HG03045 (cell line): ENCODE measurements around the gene SPRED2.

ENCODE experiments used
- ATAC-seq: cut with Tn5 transposase; IDR thresholded peaks from one replicate; pipeline ENCODE4 v1.9.1; 2021; ENCODE audit warnings: mild to moderate bottlenecking, moderate library complexity; ENCODE audit not compliant: unreplicated experiment

The SPRED2 gene

DNA sequence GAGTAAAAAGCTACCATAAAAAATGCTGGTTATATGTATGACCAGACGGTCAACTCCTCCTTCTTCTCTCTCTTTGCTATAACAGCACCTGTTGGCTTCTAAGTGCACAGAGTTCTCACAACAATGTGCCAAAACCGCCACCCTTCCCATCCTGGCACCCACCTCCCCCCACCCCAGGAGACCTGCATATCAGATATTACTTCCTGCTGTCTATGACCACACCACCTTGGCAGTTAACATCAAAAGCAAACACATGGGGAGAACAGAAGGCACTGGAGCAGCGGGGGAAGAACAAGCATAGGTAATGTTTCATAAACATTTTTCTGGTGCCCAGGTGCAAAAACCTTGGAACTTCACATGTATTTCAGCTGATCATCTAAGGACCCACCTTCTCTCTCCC is 15.5 kb downstream of the SPRED2 start:
- no peak for ATAC-seq

DNA sequence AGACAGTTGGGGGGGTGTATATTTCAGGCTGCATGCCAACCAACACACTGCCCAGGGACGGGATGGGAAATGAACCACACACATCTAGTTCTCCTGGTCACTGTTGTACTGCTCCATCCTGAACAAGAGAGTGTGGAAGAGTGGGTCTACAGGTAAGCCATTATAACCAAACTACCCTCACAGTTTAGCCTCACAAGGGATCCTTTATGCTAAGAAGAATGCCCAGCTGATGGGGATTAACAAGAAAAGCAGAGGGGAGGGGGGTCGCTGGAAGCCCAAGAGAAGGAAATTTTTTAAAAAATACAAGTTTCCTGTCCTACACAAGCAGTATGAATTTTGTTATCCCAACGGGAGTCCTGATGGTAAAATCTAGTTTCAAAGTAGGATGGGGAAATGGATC is 16.1 kb downstream of the SPRED2 start:
- ATAC-seq = no peak

DNA sequence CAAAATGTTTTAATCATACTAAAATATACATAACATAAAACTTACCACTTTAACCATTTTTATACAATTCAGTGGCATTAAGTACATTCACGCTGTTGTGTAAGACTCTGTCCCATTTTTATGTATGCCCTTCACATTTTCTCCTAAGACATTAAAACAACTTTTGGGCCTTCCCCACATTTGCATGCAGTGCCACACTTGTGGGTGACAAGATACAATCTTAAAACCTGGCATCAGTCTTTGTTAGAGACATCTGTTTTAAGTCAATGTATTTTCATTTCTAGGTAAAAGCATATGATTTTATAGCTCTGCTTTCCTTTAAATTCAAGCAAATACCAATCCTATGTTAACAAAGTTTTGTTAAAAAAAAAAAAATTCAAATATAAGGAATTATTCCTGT is 17.3 kb downstream of the SPRED2 start:
- no peak for ATAC-seq

DNA sequence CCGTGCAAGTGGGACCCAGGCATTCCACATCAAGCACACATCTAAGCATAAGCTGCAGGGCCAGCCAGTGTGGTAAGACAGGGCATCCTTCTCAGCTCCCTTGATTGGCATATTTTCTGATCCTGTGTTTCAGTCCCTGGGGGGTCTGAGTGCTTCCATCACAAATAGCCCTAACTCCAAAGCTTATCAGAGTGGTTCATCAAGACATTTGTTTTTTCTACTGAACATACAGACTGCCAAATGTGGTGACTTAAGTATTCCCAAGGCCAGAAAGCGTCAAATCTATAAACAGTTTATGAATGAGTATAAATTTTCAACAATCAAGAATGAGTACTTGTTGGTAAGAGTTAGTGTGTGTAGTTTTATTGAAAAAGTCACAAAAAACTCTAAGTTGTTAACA is 18.8 kb downstream of the SPRED2 start:
- ATAC-seq = no peak

DNA sequence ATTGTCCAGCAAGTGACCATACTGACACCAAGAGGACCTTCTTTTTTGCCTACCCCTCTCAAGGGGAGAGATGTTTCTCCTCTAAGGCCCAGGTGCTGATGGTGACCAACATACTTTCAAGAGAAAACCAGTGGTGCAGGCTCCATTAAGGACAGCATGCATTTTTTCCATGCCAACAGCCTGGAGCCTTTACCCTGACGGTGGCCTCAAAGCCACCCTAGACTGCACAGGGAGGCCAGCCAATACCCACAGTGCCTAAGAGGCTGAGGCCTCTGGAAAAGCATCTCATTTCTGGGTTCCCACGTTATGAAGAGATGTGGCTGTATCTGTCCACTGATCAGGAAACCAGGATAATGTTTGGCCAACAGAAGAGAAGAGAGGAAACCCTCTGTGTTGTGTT is 19.3 kb downstream of the SPRED2 start:
- no peak for ATAC-seq

DNA sequence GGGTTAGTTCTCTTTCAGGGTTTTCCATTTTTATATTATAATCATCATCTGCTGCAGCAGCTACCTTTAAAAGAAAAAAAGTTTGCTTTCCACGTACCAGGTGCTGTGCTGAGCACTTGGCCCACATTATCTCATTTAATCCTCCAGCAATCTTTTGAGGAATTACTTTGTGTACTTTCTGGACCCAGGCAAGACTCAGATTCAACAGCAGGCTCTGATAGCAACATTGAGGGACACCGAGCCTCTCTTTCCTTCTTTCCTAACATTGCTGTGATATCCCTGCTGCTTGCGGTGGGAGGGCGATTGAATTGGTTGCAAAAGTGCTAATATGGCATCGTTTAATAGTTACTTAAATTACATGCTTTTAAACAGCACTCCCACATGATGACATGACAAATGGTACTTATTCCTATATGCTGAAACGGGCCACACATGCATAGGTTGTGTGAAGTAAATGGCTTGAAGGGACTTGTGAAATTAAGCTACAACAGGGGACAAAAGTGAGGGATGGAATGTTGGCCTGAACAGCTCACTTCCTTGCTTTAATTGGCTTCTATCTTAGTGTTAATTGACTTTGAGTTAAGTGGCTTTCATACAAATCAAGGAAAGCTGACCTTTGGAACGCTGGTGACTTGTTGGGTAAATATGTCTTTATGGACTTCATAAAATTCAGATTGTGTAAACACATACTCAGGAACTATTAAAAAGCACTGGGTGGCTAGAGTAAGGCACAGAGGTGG is 21.2 kb downstream of the SPRED2 start:
- no peak for ATAC-seq

DNA sequence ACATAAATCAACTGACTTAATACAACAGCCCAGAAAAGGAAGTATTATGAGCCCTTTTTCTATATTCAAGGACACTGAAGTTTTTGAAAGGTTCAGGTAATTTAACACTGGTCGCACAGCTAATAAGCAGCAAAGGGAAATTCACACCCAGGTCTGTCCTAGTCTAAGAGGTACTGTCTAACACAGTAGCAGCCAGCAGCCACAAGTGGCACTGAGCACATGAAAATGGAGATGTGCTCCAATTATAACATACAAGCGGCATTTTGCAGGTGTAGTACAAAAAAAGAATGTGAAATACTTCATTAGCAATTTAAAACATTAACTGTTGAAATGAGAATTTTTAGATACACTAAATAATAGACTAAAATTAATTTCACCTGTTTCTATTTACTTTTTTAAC is 23.4 kb downstream of the SPRED2 start:
- ATAC-seq = no peak

DNA sequence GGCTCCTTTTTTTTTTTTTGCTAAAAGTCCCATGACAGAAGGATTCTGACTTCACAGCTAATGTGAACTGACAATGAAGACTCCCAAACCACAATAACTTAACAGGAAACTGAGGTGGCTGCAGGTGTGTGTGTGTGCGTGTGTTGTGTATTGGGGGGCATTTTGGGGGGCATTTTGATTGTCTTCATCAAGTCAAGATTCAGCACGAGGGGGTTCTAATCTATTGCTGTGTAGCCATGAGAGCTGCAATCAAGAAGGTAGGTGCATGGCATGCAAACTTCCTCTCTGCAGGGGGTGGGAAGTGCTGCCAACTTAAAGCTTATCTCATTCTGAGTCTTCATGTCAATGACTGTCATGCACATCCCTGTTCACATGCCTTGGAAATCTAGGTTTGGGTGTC is 25.2 kb downstream of the SPRED2 start:
- ATAC-seq = no peak

DNA sequence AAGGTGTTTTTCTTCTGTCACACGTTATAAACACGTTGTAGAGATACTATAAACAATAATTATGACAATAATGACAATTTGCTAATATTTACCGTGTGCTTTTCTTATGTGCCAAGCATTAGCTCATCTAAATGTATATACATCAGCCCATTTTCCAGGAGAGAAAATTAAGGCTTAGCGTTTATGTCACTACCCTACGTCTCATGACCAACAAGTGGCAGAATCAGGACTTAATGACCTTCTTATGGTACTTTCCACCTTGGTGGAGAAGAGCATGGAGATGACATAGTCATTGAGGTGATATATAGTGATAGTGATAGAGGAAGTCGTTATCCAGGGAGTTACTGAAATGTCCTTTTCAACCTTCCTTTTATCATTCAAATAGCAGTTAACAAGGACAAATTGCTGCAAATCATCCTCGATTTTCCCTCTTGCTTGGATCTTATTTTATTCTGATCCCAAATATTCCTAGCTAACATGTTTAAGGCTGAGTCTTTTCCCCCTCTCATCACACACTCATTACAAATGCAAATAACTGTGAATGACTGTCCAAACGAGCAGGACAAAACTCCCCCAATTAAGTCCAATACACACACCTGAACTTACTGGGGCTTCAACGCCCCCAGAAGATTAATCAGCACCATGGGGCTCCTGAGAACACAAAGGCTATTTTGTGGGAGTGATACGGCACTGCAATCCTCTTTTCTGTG is 27.3 kb downstream of the SPRED2 start:
- no peak for ATAC-seq

DNA sequence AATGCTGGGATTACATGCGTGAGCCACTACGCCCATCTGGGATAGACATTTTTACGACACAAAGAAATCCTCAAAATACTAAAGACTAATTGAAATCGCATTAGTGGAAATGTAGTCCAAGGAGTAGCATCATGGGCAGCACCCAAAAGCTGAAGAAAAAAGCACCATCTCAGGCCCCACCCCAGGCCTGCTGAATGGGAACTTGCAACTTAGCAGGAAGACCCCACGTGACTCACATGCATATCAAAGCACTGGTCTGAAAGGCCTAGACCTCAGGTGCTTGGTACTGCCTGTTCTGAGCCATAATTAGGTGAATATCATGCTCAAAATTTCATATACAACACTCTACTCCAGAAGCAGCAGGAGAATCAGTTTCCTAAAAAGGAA is 28.9 kb downstream of the SPRED2 start:
- no peak for ATAC-seq

DNA sequence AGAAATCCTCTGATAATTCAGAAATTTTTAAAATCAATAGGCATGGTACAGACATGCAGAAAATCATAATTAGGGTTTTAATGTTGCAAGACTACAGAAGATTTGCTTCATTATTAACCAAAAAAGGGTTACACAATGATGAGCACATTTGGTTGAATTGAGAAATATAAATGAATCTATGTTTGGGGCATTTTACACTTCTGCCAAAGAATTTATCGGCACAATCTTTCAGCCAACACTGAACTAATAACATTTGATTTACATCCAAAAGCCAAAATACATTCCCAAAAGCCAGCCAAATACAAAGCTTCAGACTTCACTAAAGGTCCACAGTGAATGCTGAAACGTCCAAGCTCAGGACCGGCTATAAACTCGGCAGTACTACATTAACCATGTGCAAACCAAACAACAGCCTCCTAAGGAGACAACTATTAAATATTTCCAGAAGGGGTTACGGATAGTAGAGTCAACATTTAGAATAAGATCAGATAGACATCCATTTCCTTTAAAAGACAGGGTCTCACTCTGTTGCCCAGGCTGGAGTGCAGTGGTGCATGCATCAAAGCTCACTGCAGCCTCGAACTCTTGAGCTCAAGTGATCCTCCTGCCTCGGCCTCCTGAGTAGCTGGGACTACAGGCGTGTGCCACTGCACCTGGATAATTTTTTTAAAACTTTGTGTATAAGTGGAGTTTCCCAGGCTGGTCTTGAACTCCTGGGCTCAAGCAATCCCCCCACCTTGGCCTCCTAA is 29.4 kb downstream of the SPRED2 start:
- no peak for ATAC-seq

DNA sequence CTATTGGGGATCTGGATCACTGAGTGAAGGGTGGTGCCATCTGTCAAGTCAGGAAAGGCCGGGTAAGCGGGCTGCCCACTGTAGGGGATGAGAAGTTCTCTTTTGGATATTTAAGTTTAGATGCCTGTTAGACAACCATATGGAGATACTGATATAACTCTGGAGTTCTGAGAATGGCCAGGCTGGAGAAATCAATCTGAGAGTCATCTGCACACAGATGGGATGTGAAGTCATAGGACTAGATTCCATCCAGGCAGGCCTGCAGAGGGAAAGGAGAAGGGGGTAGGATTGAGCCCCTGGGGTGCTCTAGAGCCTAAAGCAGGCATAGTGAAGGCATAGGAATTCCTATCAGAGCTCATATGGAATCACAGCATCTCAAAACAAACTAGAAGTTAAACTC is 30.1 kb downstream of the SPRED2 start:
- ATAC-seq = no peak

DNA sequence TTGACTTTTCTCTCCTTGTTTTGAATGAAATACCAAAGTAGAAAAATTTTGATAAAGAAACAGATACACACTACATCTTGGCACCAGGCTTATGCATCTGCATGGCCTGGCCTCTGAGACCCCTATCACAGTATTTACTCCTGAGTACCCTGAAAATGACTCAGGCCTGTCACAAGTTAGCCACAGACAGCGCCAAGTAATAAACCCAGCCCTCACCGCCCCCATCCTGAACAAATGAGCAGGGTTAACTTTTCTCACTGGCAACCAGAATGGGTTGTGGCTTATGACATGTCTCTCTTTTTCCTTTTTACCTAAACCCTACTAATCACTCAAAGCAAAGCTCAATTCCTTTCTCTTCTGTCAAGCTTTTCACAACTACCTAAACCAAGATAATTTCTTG is 35.3 kb downstream of the SPRED2 start:
- ATAC-seq = peak; percentile 52

DNA sequence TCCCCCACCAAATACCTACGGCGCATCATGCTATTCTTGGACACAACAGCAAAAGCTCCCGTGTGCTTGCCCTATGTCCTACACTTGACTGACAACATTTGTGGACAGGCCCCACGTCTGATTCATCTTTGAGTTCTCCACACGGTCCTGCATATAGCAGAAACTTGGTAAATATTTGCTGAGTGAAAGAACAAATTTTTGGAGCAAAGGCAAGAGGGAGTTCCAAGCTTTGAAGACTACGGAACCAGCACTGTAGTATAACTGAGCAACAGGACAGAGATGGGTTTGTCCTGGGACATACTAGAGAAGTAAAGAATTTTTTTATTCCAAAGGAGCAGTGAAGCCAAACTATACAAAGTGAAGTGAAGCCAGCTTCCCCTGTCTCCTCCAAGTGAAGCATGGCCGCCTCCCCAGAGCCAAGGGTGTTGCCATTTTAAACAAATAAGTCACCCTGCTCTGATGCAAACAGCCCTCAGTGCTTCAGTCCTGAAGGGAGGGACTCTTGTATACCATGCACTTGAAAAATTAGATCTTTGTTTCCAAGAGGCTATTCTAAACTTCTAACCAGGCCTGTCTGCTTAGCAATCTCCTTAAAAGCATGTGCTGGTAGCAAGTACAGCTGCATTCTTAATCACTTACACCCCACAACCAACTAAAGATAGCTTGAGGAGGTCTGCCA is 35.9 kb downstream of the SPRED2 start:
- no peak for ATAC-seq

DNA sequence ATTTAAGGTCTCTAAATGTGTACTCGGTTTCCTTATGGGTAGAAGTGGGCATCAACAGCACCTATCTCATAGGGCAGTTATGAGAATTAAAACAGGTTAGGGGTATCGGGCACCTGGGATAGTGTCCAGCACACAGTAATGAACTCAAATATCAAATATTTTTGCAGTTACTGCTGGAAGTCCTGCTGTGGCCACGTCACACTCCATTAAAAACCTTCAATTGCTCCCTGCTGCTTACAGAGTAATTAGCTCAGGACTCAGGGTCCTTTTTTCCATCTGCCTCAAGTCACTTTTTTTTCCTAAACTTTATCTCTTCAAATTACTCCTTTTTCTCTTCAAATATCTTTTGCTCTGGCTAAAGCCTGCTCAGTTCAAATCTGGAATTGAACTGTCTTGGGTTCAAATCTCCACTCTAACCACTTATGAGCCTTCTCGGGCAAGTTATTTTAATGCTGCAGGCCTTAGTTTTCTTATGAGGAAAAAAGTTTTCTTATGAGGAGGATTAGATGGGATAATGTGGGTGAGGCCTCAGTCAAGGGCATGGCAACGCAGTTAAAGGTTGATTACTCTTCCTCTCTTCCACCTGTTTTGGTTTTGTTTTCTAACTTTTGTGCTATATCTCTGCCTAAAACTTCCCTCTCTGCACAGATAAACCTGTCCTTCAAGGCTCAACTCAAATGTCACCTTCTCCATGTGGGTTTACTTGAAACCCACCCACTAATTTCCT is 36.6 kb downstream of the SPRED2 start:
- ATAC-seq = no peak

DNA sequence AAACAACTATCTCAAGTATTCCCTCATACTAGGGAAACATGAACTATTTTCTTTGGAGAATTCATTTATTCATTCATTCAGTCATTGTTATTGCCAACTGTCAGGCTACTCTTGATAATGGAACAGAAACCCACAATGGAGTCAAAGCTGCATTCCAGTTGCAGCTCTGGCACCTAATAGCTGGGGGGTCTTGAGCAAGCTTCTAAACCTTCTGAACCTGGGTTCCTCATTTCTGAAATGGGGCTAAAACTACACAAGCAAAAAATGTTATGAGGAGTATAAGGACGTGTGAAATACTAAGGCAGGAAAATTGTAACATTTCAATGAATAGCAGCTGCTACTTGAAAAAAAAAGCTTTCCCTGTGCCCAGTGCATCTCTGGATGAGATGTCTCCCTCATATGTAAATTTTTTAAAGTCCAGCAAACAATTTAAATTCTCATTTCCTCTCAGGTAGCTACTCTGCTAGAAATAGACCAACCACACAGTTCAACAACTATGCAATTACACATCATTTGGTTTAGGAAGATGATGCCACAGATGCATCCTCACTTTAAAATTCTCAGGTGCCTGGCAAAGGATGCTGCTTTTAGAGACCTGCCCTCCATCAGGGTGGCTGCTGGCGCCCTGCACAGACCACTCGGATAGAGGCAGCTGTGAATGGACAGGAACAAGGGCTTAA is 38.5 kb downstream of the SPRED2 start:
- ATAC-seq = no peak

DNA sequence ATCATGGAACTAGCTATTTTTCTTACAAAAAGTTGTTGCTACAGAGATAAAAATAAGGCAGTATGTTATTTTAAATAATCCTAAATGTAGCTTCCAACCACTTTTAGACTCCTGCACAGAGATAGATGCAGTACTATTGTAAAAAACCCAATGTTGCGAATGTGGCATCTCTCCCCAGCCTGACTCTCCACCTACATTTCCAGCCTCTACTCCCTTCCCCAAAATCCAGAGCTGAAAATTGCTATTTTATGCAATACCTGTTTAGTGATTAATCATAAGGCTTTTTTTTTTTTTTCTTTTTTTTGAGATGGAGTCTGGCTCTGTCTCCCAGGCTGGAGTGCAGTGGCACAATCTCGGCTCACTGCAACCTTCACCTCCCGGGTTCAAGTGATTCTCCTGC is 39.4 kb downstream of the SPRED2 start:
- no peak for ATAC-seq

DNA sequence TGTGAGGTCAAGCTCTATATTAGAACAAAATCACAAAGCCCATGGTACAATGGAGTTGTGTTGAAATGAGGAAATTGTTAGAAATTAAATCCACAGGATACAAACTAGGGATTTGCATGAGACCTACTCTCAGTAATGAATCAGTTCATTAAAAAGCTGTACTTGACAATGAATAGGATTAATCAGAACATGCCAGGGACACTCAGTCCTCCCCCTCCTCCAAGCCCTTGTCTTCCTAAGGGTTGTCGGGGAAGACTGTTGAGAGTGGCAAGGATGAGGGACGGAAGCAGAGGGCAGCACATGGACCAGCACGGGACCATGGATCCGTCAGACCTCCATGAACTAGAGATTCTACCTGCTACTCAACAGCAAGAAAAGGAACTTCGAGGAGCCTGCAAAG is 39.8 kb downstream of the SPRED2 start:
- no peak for ATAC-seq

DNA sequence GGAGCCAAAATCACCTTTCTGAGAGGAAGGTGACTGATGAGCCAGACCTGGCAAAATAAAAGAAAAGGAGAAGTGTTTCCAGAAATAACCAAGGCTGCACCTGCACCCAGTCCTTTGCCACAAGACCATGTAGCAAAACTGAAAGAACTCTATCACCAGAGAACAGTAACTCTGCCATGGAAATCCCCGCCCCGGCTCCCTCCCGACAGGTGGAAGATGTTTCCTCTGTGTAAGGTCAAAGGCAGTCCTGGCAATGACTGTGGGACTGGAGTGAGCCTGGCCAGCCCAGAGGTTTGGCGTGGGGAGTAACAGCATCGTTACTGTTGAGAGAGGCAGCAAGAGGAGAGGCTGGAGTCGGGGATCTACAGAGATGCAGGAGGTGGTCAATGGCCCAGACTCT is 42.3 kb downstream of the SPRED2 start:
- peak; percentile 80 for ATAC-seq

DNA sequence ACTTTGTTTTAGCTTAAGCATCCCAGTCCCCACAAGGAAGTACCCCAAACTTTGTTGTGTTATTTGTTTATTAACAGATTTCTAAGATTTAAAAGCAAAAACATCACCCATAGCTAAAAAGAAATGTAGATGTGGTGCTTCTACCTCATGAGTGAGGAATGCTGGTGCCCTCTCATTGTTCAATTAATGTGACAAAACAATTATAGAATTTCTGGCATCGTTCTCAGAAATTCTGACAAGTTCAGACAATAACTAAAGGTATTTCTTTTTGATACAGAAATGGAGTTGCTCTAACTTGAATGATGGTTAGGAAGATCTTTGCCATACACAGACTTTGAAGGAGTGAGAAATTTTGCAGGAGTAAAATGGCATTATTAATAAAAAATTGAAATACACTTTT is 42.9 kb downstream of the SPRED2 start:
- no peak for ATAC-seq
